Ishikawa (cell line): ENCODE results near the gene SCFD1.

ENCODE experiments used
- CEBPB ChIP-seq: IDR thresholded peaks from 2 replicates; pipeline ENCODE4 v1.6.1; 2012
- CREB1 ChIP-seq: IDR thresholded peaks from 2 replicates; pipeline ENCODE4 v1.6.1; 2012; ENCODE audit warnings: low read depth
- EGR1 ChIP-seq: IDR thresholded peaks from 2 replicates; pipeline ENCODE4 v1.6.1; 2012
- EP300 ChIP-seq: IDR thresholded peaks from 2 replicates; pipeline ENCODE4 v1.6.1; 2012; ENCODE audit warnings: borderline replicate concordance
- FOXM1 ChIP-seq: IDR thresholded peaks from 2 replicates; pipeline ENCODE4 v1.6.1; 2012; ENCODE audit warnings: low read depth, borderline replicate concordance
- MAX ChIP-seq: IDR thresholded peaks from 2 replicates; pipeline ENCODE4 v1.6.1; 2012
- NFIC ChIP-seq: IDR thresholded peaks from 2 replicates; pipeline ENCODE4 v1.6.1; 2012
- RAD21 ChIP-seq: IDR thresholded peaks from 2 replicates; pipeline ENCODE4 v1.6.1; 2012; ENCODE audit warnings: low read depth
- REST ChIP-seq: IDR thresholded peaks from 2 replicates; pipeline ENCODE4 v1.6.1; 2012; ENCODE audit warnings: low read depth, mild to moderate bottlenecking
- TAF1 ChIP-seq: IDR thresholded peaks from 2 replicates; pipeline ENCODE4 v1.6.1; 2012; ENCODE audit warnings: low read depth, mild to moderate bottlenecking
- TCF12 ChIP-seq: IDR thresholded peaks from 2 replicates; pipeline ENCODE4 v1.6.1; 2012; ENCODE audit warnings: low read depth
- TEAD4 ChIP-seq: IDR thresholded peaks from 2 replicates; pipeline ENCODE4 v1.6.1; 2012
- USF1 ChIP-seq: IDR thresholded peaks from 2 replicates; pipeline ENCODE4 v1.6.1; 2012
- YY1 ChIP-seq: IDR thresholded peaks from 2 replicates; pipeline ENCODE4 v1.6.1; 2012; ENCODE audit warnings: low read depth
- ZBTB7A ChIP-seq: IDR thresholded peaks from 2 replicates; pipeline ENCODE4 v1.6.1; 2012; ENCODE audit warnings: low read depth

The SCFD1 gene

GRCh38 chr14:30621940-30622830, at the start of gene SCFD1:
Gene SCFD1, plus strand, starts transcription at chr14:30622319. Its CDS starts 20 bp downstream, at chr14:30622339.
- TF ChIP-seq FOXM1 (no peak), NFIC (no peak; the same call in 1 of the 2 replicates), REST (no peak), USF1 (no peak), EP300 (no peak), CEBPB (no peak), TCF12 (peak; percentile 69; the same call in 1 of the 2 replicates), CREB1 (peak; percentile 76), MAX (peak; percentile 86), YY1 (peak; percentile 99), TEAD4 (peak; percentile 13; the same call in 1 of the 2 replicates), ZBTB7A (no peak), EGR1 (peak; percentile 61), TAF1 (peak; percentile 99), RAD21 (no peak)

- TF ChIP-seq YY1: no peak
- TF ChIP-seq EGR1: no peak
- no peak for TF ChIP-seq REST
- no peak for TF ChIP-seq MAX
- TF ChIP-seq CREB1: no peak
- TF ChIP-seq TAF1: no peak
- TF ChIP-seq CEBPB: no peak
- TF ChIP-seq FOXM1: no peak
- TF ChIP-seq EP300: no peak
- no peak for TF ChIP-seq RAD21
- no peak for TF ChIP-seq NFIC
- TF ChIP-seq TCF12: no peak
- no peak for TF ChIP-seq ZBTB7A
- TF ChIP-seq USF1: no peak
- no peak for TF ChIP-seq TEAD4
Observed at GRCh38 chr14:30572771-30573170, 49.3 kb upstream of the SCFD1 start.

GRCh38 chr14:30573226-30573814, 48.8 kb upstream of the SCFD1 start:
- TF ChIP-seq FOXM1: no peak
- TF ChIP-seq USF1: no peak
- no peak for TF ChIP-seq NFIC
- no peak for TF ChIP-seq MAX
- TF ChIP-seq CREB1: no peak
- TF ChIP-seq ZBTB7A: no peak
- no peak for TF ChIP-seq TCF12
- TF ChIP-seq EP300: no peak
- TF ChIP-seq YY1: no peak
- no peak for TF ChIP-seq RAD21

- TF ChIP-seq EGR1: no peak
- no peak for TF ChIP-seq USF1
- TF ChIP-seq CREB1: no peak
- no peak for TF ChIP-seq TEAD4
- TF ChIP-seq EP300: no peak
- no peak for TF ChIP-seq FOXM1
- no peak for TF ChIP-seq TCF12
- no peak for TF ChIP-seq YY1
- TF ChIP-seq TAF1: no peak
- no peak for TF ChIP-seq RAD21
- TF ChIP-seq NFIC: no peak
- no peak for TF ChIP-seq MAX
- no peak for TF ChIP-seq CEBPB
- no peak for TF ChIP-seq REST
Observed at GRCh38 chr14:30573966-30574365, 48.2 kb upstream of the SCFD1 start.
